Measurements from ENCODE around the gene FIBCD1.

- no peak for TF ChIP-seq POLR2A (IDR thresholded peaks at IDR 0.05)
- no peak for TF ChIP-seq CTCF (IDR thresholded peaks at IDR 0.05)
Observed at GRCh38 chr9:130897848-130898551, 41.0 kb downstream of the FIBCD1 start.
